Upper lobe of left lung (tissue), 6 donors: ENCODE measurements around the gene ASTN1. TPM values are rescaled to one million over a fixed set of nuclear protein-coding genes. Genes with fewer than 3 reads are reported as not detected.

Experiments used
- ATAC-seq, 2 donors: fragments of 200-7000 bp; cut with Tn5 transposase; one replicate each; pipeline ENCODE4 v1.9.1; 2022; ENCODE audit warnings: mild to moderate bottlenecking in 2 of 2, moderate library complexity in 2 of 2; ENCODE audit not compliant: low FRiP score in 2 of 2
- DNase-seq, 2 donors: peaks; one replicate each; pipeline ENCODE4 v3.0.0-alpha.2; 2019 to 2020
- H3K27ac ChIP-seq, 4 donors: fragments of 200-600 bp; sonication (generic); one replicate each; pipeline ENCODE4 v1.5.1; 2016 to 2019
- H3K27me3 ChIP-seq, 4 donors: fragments of 200-600 bp; sonication (generic); one replicate each; pipeline ENCODE4 v1.5.1; 2017 to 2019
- H3K36me3 ChIP-seq, 4 donors: fragments of 200-600 bp; sonication (generic); one replicate each; pipeline ENCODE4 v1.5.1; 2016 to 2019
- H3K4me1 ChIP-seq, 4 donors: fragments of 200-600 bp; sonication (generic); one replicate each; pipeline ENCODE4 v1.5.1; 2018 to 2019
- H3K4me3 ChIP-seq, 4 donors: fragments of 200-600 bp; sonication (generic); one replicate each; pipeline ENCODE4 v1.5.1; 2017 to 2019; ENCODE audit warnings: mild to moderate bottlenecking in 2 of 4, moderate library complexity in 1 of 4
- H3K9me3 ChIP-seq, 4 donors: fragments of 200-600 bp; sonication (generic); one replicate each; pipeline ENCODE4 v1.5.1; 2018 to 2019
- CTCF ChIP-seq, 6 experiments: fragments of 450-650 bp in 4 of 6; fragments of 200-600 bp in 2 of 6; sonication (generic) in 2 of 6; IDR thresholded peaks; one replicate each; pipeline ENCODE4 v1.5.1; 2016 to 2019; ENCODE audit warnings: antibody characterized with exemption in 6 of 6
- EP300 ChIP-seq, 4 donors: sonication (generic); formaldehyde crosslinking; IDR thresholded peaks; one replicate each; pipeline ENCODE4 v1.5.1; 2017; ENCODE audit warnings: antibody characterized with exemption in 4 of 4, control low read depth in 2 of 4
- POLR2A ChIP-seq, 4 donors: fragments of 450-650 bp; IDR thresholded peaks; one replicate each; pipeline ENCODE4 v1.5.1; 2016 to 2017; ENCODE audit warnings: antibody characterized with exemption in 4 of 4, mild to moderate bottlenecking in 2 of 4
- POLR2AphosphoS5 ChIP-seq, 2 donors: sonication (generic); formaldehyde crosslinking; IDR thresholded peaks; one replicate each; pipeline ENCODE4 v1.5.1; 2017; ENCODE audit warnings: antibody characterized with exemption in 2 of 2
- WGBS, 2 donors: methylation state at CpG; one replicate each; pipeline ENCODE4 v1.1.5; 2017 to 2018; 5-methylcytosine and 5-hydroxymethylcytosine counted together
- total RNA-seq, 6 donors: library from RNA; depleted of rRNA in 4 of 6; stranded (reverse); fragments of >200 nt in 4 of 6; gene quantifications; one replicate each; pipeline versions ENCODE4 v1.1.0 to v1.2.1, GENCODE V29; 2016 to 2021
- donor health status: DM: no; HTN: no; CAD: no; lungs with moderate emphysema.
- donor health status: DM: no; HTN: yes; CAD: no; lungs with severe emphysema.

Gene ASTN1
- total RNA-seq, 6 donors from 2014 or later = 0.15 to 1.0 (median 0.32) TPM; not detected in 2

GRCh38 chr1:177045151-177045550 is 119.4 kb downstream of the ASTN1 start:
- Histone ChIP-seq H3K27ac (no peak overlapping the region), H3K36me3 (no peaks in the 10 kb centered on the region), H3K27me3 (no peaks in the 10 kb centered on the region), H3K9me3 (no peaks in the 10 kb centered on the region), H3K4me3 (no peak overlapping the region), H3K4me1 (no peaks in the 10 kb centered on the region)
- TF ChIP-seq CTCF (IDR thresholded peaks at IDR 0.05) = no peak
- no peak for TF ChIP-seq POLR2AphosphoS5 (IDR thresholded peaks at IDR 0.05)
- no peak for TF ChIP-seq EP300 (IDR thresholded peaks at IDR 0.05)
- TF ChIP-seq POLR2A (IDR thresholded peaks at IDR 0.05) = no peak
- ATAC-seq (no peak), DNase-seq (no peak)
- WGBS, 2 donors = 75 to 82% methylated on average over 3 of the region's 3 CpGs

- H3K4me1 ChIP-seq = no peaks in the 10 kb centered on the region
- no peak for ATAC-seq
- no peaks in the 10 kb centered on the region for H3K27me3 ChIP-seq
- no peak overlapping the region for H3K4me3 ChIP-seq
- H3K36me3 ChIP-seq = no peaks in the 10 kb centered on the region
- H3K9me3 ChIP-seq = no peaks in the 10 kb centered on the region
- no peak for TF ChIP-seq POLR2AphosphoS5 (IDR thresholded peaks at IDR 0.05)
- no peak for TF ChIP-seq POLR2A (IDR thresholded peaks at IDR 0.05)
- no peak for TF ChIP-seq EP300 (IDR thresholded peaks at IDR 0.05)
- no peak for TF ChIP-seq CTCF (IDR thresholded peaks at IDR 0.05)
- 65 to 82% methylated on average over 7 to 8 of the region's 8 CpGs for WGBS, 2 donors
- no peak overlapping the region for H3K27ac ChIP-seq
- peak in 1 of 2 donors; percentile 36 for DNase-seq
These were observed 120.1 kb downstream of the ASTN1 start for GRCh38 chr1:177044390-177044789.

GRCh38 chr1:177043597-177043996 is 120.9 kb downstream of the ASTN1 start:
- Histone ChIP-seq H3K4me1 (no peaks in the 10 kb centered on the region), H3K4me3 (no peak overlapping the region), H3K9me3 (no peaks in the 10 kb centered on the region), H3K36me3 (no peaks in the 10 kb centered on the region), H3K27ac (no peak overlapping the region), H3K27me3 (no peaks in the 10 kb centered on the region)
- TF ChIP-seq EP300 (IDR thresholded peaks at IDR 0.05) (no peak), POLR2AphosphoS5 (IDR thresholded peaks at IDR 0.05) (no peak), POLR2A (IDR thresholded peaks at IDR 0.05) (no peak), CTCF (IDR thresholded peaks at IDR 0.05) (no peak)
- DNase-seq = no peak
- ATAC-seq = no peak
- 81 to 88% methylated on average over 5 of the region's 5 CpGs for WGBS, 2 donors

DNA sequence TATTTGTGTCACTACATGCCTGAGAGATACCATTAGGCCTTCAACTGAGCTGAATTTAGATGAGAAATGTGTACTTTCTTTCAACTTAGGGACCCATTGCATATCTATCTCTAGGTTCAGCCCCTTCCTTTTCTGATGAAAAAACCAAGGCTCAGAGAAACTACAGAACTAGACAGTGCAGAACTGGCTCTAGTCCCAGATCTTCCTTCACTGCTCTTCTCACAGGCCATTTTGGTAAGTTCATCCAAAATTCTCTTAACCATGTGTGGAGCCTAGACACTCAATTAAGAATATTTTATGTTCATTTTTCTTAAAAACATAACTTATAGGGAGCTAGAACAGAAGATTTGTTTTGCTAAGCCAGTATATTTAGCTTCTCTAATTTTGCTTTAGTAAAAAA is 128.9 kb downstream of the ASTN1 start:
- Histone ChIP-seq H3K27ac (no peak overlapping the region), H3K36me3 (no peaks in the 10 kb centered on the region), H3K27me3 (no peaks in the 10 kb centered on the region), H3K4me3 (no peak overlapping the region), H3K9me3 (no peaks in the 10 kb centered on the region), H3K4me1 (no peaks in the 10 kb centered on the region)
- DNase-seq = no peak
- no peak for TF ChIP-seq POLR2A (IDR thresholded peaks at IDR 0.05)
- no peak for TF ChIP-seq EP300 (IDR thresholded peaks at IDR 0.05)
- no peak for TF ChIP-seq POLR2AphosphoS5 (IDR thresholded peaks at IDR 0.05)
- TF ChIP-seq CTCF (IDR thresholded peaks at IDR 0.05) = no peak
- ATAC-seq = no peak

- no peak for DNase-seq
- Histone ChIP-seq H3K9me3 (no peaks in the 10 kb centered on the region), H3K27ac (no peak overlapping the region), H3K36me3 (no peaks in the 10 kb centered on the region), H3K4me3 (no peak overlapping the region), H3K27me3 (no peaks in the 10 kb centered on the region), H3K4me1 (no peaks in the 10 kb centered on the region)
- WGBS, 2 donors = 68 to 83% methylated on average over 6 of the region's 6 CpGs
- no peak for ATAC-seq
- no peak for TF ChIP-seq POLR2AphosphoS5 (IDR thresholded peaks at IDR 0.05)
- TF ChIP-seq CTCF (IDR thresholded peaks at IDR 0.05) = no peak
- no peak for TF ChIP-seq EP300 (IDR thresholded peaks at IDR 0.05)
- TF ChIP-seq POLR2A (IDR thresholded peaks at IDR 0.05) = no peak
These were observed 130.9 kb downstream of the ASTN1 start for GRCh38 chr1:177033628-177034027.
